MM.1S (cell line): ENCODE data around the gene CCL21.

Experiments used
- EZH2 ChIP-seq: fragments of 300-600 bp; sonication (generic); optimal IDR thresholded peaks from 2 replicates; pipeline ENCODE3; 2017; ENCODE audit warnings: low read depth, mild to moderate bottlenecking, antibody characterized with exemption, low read length, mixed read lengths
- EZH2phosphoT487 ChIP-seq: fragments of 300-600 bp; sonication (generic); IDR thresholded peaks from 2 replicates; pipeline ENCODE4 v1.6.1; 2018; ENCODE audit warnings: antibody characterized with exemption, low read length
- TF ChIP-seq, protein P1 (sequence below): fragments of 300-600 bp; sonication (generic); IDR thresholded peaks from 2 replicates; pipeline ENCODE4 v1.5.1; 2016; ENCODE audit warnings: antibody characterized with exemption, low read length, mixed read lengths

DNA sequence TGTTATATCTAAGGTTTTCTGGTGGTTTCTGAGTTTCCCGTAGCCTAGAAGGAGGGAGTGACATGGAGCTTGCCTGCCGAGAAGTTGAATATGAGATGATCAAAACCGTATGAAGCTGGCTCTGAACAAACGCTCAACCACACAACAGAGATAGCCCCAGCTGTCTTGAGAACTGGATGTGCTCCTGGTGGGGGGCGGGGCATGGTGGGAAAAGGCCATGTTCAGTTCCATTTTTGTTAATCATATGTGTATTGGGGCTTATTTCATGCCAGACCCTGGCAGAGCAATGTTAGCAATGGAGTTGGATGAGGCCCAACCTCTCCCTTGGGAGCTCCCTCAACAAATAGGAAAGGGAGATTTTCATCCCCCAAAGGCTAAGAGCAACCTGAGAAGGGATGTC, 23.7 kb downstream of the CCL21 start:
- TF ChIP-seq, protein P1, sequence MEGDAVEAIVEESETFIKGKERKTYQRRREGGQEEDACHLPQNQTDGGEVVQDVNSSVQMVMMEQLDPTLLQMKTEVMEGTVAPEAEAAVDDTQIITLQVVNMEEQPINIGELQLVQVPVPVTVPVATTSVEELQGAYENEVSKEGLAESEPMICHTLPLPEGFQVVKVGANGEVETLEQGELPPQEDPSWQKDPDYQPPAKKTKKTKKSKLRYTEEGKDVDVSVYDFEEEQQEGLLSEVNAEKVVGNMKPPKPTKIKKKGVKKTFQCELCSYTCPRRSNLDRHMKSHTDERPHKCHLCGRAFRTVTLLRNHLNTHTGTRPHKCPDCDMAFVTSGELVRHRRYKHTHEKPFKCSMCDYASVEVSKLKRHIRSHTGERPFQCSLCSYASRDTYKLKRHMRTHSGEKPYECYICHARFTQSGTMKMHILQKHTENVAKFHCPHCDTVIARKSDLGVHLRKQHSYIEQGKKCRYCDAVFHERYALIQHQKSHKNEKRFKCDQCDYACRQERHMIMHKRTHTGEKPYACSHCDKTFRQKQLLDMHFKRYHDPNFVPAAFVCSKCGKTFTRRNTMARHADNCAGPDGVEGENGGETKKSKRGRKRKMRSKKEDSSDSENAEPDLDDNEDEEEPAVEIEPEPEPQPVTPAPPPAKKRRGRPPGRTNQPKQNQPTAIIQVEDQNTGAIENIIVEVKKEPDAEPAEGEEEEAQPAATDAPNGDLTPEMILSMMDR, result no peak
- TF ChIP-seq EZH2, result no peak
- TF ChIP-seq EZH2phosphoT487, result no peak
